Suppressor macrophage treated with lipopolysaccharide for 4 hours (primary cell): Measurements from ENCODE around the gene STK32B.
"Not testable (repeated sequence)": the region's sequence is repeated elsewhere in the genome, so short reads cannot be mapped to it uniquely, and the experiment has no call there.

ENCODE experiments used
- DNase-seq: peaks from one replicate; pipeline ENCODE4 v3.0.0-alpha.2; 2020

The STK32B gene

GRCh38 chr4:5213087-5213595 lies 161.9 kb downstream of the STK32B start:
- DNase-seq, result no peak

DNA sequence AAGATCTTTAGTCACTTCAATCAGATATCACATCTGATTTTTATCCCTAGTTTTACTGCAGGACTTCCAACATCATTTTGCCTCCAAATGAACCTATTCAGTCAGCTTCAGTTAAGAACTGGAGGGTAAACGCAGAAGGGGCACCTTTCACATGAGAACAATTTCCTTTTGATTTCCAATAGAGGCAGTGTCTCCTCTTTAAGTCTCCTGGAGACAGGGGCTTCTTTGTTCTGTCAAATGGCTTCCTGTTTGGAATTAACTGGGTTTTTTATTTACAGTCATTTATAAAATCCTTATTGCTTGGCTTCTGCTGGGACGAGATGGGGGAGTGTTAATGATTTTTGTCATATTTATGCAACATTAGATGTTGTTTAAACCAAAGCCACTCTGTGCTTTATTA lies 164.0 kb downstream of the STK32B start:
- DNase-seq, result no peak

DNA sequence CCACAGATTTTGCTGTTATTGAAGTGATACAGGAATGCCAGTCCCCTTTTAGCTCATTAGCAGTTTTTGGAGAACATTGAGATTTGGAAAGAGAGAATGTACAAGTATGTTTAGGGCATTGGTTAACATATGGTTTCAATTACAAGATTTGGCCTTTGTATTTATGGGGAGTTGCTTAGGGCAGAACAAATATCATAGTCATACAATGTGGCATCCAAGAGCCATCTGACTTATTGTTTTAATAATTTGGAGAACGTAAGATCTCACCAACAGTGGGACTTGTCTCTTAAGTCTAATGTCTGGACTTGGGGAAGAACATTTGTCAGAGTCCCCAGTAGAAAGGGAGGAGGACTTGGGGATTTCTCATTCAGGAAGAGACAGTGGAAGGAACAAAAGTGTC lies 166.1 kb downstream of the STK32B start:
- no peak for DNase-seq

- no peak for DNase-seq
These were observed 167.2 kb downstream of the STK32B start for GRCh38 chr4:5218376-5219069.

GRCh38 chr4:5220028-5220427 lies 168.7 kb downstream of the STK32B start:
- DNase-seq, result no peak

DNA sequence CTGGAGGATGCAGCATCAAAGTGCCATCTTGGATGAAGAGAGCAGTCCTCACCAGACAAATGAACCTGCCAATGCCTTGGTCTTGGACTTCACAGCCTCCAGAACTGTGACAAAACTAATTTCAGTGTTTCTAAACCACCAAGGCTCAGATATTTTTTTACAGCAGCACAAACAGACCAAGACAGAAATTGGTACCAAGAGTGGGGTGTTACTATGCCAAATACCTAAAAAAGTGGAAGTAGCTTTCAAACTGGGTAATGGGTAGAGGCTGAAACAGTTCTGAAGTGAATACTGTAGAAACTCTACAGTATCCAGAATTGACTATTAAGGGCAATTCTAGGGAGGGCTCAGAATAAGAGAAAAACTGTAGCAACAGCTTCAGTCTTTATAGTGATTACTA lies 170.8 kb downstream of the STK32B start:
- DNase-seq, result no peak

DNA sequence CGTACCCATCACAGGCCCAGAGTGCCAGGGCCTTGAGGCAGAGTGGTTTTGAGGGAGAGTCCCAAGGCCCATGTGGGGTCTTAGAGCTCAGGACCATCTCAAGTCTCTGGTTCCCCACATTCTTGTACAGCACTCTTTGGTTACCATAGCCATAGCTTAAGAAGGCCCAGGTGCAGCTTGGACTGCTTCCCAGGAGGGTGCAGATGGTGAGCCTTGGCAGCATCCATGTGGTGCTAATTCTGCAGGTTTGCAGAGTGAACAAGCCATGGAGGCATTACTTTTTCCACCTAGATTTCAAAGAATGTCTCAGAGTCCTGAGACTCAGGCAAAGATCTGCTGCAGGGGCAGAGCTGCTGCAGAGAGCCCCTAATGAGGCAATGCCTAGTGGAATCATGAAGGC lies 171.7 kb downstream of the STK32B start:
- DNase-seq, result no peak

- no peak for DNase-seq
These were observed 173.1 kb downstream of the STK32B start for GRCh38 chr4:5224340-5224739.

DNA sequence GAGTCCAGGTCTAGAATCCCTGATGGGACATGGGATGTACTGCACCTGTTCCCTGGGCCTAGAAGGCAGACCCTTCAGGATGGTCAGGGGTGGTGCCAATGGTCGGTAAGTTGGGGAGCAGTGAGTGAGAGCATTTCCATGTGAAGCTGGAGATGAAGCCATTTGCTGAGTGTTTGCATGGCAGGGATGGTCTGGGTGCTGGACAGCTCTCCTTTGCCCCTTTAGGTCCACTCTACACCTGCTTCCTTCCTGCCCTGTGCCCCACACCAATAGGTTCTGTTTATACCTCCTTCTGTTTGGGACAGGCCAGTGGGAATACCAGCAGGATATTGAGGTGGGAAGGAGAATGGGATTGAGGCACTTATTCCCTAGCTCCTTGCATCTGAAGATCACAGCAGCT lies 181.3 kb downstream of the STK32B start:
- DNase-seq, result no peak

DNA sequence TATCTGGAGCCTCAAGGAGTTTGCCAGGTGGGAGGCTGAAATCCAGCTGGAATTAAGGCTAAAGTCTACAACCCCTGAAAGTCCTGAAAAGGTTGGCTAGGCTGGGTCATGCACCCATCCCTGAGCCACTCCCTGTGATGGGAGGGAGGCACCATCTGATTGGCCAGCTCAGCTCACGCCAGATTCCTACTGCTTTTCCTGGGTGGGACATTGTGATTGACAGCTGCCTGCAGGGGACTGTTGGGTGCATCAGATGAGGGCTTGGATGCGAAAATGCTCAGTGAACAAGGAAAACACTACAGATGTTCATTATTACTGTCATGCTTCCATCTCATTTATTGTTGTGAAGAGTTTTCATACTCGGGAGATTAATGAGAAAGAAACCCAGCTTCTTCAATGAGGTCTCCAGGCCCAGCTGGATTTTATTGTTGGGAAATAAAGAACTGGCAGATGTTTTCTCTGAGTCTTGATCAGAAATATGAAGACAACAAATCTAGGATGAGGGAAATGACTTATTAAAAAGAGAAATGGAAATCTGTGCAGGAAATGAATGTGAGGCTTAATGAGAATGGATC lies 185.9 kb downstream of the STK32B start:
- DNase-seq, result no peak

- DNase-seq, result no peak
These were observed 186.9 kb downstream of the STK32B start for GRCh38 chr4:5238173-5238572.

DNA sequence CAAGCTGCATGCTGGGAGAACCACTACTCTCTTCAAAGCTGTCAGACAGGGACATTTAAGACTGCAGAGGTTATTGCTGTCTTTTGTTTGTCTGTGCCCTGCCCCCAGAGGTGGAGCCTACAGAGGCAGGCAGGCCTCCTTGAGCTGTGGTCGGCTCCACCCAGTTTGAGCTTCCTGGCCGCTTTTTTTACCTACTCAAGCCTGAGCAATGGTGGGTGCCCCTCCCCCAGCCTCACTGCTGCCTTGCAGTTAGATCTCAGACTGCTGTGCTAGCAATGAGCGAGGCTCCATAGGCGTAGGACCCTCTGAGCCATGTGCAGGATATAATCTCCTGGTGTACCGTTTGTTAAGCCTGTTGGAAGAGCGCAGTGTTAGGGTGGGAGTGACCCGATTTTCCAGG lies 195.8 kb downstream of the STK32B start:
- not testable (repeated sequence) for DNase-seq

- DNase-seq, result no peak
These were observed 196.5 kb downstream of the STK32B start for GRCh38 chr4:5247735-5248134.

DNA sequence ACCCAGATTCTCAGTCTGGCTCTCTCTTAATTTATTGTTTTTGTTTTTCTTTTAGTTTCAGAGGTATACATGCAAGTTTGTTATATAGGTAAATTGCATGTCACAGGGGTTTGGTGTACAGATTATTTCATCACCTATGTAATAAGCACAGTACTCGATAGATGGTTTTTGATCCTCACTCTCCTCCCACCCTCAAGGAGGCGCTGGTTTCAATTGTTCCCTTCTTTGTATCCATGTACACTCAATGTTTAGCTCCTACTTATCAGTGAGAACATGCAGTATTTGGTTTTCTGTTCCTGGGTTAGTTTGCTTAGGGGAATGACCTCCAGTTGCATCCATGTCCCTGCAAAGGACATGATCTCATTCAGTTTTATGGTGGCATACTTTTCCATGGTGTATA lies 198.4 kb downstream of the STK32B start:
- no peak for DNase-seq

DNA sequence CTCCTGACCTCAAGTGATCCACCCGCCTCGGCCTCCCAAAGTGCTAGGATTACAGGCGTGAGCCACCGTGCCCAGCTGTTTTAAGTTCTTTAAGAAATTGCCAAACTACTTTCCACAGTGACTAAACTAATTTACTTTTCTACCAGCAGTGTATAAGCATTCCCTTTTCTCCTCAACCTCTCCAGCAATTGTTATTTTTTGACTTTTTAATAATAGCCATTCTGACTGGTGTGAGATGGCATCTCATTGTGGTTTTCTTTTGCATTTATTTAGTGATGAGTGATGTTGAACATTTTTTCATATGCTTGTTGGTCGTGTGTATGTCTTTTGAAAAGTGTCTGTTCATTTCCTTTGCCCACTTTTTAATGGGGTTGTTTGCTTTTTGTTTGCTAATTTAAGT lies 199.3 kb downstream of the STK32B start:
- DNase-seq, result not testable (repeated sequence)

DNA sequence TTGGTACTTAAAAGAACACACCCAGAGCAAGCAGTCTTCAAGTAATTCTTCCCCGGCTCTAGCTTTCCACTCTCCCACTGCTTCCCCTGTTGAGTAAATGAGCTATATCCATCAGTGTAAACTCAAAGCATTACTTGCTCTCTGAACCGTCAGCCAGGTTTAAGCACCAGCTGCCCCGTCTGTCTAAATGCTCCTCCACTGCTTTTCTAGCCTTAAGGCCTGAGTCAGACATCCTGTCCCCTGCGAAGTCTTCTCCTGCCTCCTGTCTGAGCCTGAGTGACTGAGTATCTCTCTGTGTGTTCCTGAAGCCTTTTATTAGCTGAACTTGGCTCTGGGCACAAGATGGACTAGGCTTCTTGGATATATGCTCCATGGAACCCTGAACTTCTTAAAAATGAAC lies 205.1 kb downstream of the STK32B start:
- no peak for DNase-seq

GRCh38 chr4:5257086-5257485 lies 205.8 kb downstream of the STK32B start:
- no peak for DNase-seq

DNA sequence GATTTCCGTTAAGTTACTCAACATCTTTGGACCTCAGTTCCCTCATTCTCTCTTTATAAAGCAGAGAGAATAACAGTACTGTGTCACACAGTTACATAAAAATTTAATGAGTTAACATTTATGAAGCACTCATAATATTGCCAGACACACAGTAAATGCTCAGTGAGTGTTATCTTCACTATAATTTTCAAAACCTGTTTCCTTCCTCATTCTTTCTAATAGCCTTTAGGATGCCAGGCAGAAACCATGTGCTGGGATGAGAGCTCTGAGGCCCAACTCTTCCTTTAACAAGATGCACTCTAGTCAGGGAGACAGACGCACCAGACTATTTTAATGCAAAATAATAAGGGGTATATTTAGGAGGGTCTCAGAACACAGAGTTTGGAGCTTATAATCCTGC lies 208.2 kb downstream of the STK32B start:
- no peak for DNase-seq

GRCh38 chr4:5260121-5260520 lies 208.8 kb downstream of the STK32B start:
- no peak for DNase-seq

DNA sequence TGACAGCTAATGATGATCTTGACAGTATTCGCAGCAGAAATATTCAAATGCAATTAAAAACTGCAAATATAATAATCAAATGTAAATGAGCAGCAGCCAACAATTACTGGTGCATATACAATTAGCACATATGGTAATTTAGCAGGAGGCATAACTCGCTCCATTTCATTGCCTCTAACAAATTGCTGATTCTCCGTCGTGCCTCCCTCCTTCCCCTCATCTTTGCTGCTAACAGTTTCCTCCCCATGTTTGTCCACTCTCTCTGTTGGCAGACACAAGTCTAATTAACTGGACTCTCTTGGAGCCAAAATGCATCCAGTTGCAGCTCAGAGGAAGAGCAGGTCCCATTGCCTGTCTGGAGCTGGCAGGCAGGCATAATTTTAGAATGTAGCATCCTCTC lies 210.6 kb downstream of the STK32B start:
- no peak for DNase-seq

- no peak for DNase-seq
These were observed 215.7 kb downstream of the STK32B start for GRCh38 chr4:5266991-5267390.

DNA sequence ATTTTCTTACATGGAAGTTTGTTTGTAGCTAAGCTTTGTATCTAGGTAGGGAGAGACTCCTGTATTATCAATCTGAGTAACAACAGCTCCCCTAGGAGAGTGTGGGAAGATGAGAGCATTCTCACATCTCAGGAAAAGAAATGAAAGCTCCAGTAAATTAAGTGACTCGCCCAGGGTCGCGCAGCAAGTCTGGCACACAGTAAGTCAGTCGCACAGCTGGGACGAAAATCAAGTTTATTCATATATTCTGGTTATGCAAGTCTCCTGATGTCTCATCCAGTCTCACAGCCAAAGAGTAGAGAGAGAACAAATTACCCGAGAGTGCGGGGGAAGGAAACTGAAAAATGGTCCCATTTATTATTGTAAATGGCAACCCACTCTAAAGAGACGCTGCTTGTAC lies 216.1 kb downstream of the STK32B start:
- no peak for DNase-seq

DNA sequence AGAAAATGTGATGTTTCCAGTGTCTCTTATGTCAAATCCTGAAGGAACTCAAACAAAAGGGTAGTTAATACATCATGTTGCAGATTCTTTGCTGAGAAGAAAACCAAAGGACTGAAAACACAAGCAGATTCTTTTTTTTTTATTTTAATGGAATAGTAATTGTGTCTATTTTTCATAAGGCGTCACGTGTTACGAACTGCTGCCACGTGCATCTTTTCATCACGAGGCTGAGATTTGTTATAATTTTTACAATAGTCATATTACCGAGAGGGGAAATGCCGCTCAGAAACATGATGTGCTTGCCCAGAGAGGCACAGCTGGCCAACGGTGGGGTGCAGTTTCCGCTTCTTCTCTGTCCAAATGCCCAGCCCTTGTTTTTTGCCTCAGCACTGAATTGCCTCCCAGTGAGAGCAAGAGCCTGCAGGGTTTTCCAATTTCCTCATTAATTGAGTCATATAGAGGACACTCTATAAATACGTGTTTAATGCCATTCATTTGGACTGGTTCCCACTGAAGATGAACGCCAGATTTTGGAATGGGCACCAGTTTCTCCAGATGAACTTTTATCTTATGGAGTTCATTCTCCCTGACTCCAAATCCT lies 225.3 kb downstream of the STK32B start:
- DNase-seq, result no peak

DNA sequence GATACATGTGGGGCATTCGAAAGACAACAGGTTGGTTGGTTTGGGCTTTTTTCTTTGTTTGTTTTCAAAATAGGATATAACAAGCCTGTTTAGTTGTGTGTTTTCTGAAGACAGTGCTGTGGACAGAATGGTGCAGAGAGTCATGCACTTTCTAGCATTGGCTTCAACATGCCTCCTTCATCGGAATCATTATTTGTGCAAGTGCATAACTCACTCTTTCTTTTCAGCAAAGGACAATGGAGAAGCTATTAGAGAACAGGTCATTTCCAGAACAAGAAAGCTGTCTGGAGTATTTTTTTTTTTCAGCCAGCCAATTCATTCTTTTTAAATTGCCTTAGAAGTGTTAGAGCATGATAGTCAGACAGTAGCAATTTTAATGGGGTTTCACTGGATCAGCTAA lies 225.8 kb downstream of the STK32B start:
- no peak for DNase-seq

GRCh38 chr4:5278213-5278612 lies 226.9 kb downstream of the STK32B start:
- no peak for DNase-seq
